ENCODE results near the gene EDA. TPM values are rescaled to one million over a fixed set of nuclear protein-coding genes. Genes with fewer than 3 reads are reported as not detected.

The EDA gene
- 1 to 10 TPM; 3.6 to 5.1 (median 3.9) TPM for total RNA-seq
- 1 to 10 TPM; 1.7 to 1.9 TPM for polyA plus RNA-seq

DNA sequence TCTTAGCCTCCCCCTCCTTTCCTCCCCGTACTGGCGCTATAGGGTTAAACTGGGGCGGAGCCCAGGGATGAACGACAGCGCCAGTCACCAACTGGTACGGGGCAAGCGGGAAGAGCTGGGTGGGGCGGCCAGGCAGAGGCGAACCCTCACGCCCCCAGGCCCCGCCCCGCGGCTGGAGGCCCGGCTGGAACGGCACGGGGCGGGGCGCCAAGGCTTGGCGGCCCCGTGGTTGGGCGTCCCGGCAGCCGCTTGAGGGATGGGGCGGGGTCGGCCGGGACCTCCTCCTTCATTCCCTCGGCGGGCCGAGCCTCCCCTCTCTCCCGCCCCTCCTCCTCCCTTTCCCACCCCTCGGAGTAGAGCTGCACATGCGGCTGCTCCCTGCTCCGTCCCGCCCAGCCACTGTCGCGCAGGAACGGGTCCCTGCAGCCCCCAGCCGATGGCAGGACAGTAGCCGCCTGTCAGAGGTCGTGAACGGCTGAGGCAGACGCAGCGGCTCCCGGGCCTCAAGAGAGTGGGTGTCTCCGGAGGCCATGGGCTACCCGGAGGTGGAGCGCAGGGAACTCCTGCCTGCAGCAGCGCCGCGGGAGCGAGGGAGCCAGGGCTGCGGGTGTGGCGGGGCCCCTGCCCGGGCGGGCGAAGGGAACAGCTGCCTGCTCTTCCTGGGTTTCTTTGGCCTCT is at the start of gene EDA:
Gene EDA, plus strand, starts transcription at position 335 of the 678 bp plus-strand sequence.
- TF ChIP-seq, protein P1, sequence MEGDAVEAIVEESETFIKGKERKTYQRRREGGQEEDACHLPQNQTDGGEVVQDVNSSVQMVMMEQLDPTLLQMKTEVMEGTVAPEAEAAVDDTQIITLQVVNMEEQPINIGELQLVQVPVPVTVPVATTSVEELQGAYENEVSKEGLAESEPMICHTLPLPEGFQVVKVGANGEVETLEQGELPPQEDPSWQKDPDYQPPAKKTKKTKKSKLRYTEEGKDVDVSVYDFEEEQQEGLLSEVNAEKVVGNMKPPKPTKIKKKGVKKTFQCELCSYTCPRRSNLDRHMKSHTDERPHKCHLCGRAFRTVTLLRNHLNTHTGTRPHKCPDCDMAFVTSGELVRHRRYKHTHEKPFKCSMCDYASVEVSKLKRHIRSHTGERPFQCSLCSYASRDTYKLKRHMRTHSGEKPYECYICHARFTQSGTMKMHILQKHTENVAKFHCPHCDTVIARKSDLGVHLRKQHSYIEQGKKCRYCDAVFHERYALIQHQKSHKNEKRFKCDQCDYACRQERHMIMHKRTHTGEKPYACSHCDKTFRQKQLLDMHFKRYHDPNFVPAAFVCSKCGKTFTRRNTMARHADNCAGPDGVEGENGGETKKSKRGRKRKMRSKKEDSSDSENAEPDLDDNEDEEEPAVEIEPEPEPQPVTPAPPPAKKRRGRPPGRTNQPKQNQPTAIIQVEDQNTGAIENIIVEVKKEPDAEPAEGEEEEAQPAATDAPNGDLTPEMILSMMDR (IDR thresholded peaks at IDR 0.05): no peak
- ATAC-seq (peak; percentile 95 to 98 (median 98)), DNase-seq (peak; percentile 79 to 92 (median 88)), FAIRE-seq (no peak)
- WGBS, 2 donors: 1 to 26% methylated on average over 39 to 56 of the region's 56 CpGs
- peak within 1 kb of the TSS; percentile 27 to 50 (median 40) for H3K4me3 ChIP-seq
- no peaks in the 10 kb centered on the region for H3K9me3 ChIP-seq
- intact Hi-C loops (cut with DNase I): no loop called here
- H3K27me3 ChIP-seq: no peaks in the 10 kb centered on the region
- no peaks in the 10 kb centered on the region for H3K36me3 ChIP-seq
- no peaks in the 10 kb centered on the region for H3K4me1 ChIP-seq
- no peak within 1 kb of the TSS for H3K27ac ChIP-seq

DNA sequence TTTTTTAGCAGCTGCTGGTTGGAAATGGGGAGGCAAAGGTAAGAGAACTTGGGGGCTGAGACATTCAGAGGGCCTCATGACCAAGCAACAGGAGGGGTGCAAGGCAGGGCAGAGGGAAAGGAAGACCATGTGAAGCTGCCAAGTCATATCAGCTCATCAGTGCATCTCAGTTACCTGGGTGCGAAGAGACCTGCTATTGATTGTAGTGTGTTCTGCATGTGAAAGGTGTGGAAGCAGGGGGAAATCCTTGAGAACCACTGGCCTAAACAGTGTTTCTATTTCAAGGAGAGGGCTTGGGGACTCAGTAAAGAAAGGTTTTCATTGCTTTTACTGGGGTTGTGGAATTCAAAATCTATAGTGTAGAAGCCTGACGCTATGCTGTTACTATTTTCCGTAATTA is 47.1 kb upstream of the EDA start:
- TF ChIP-seq, protein P1 (IDR thresholded peaks at IDR 0.05): no peak
- DNase-seq: no peak
- Histone ChIP-seq H3K4me3 (no peak overlapping the region), H3K9me3 (no peaks in the 10 kb centered on the region), H3K27me3 (peaks cover 0 to 10% (median 0%) of the 10 kb centered on the region in 4 donors), H3K4me1 (no peaks in the 10 kb centered on the region), H3K36me3 (no peaks in the 10 kb centered on the region), H3K27ac (no peak overlapping the region)
- 69 to 83% methylated on average over 3 of the region's 3 CpGs for WGBS, 2 donors
- no peak for ATAC-seq
- no peak for FAIRE-seq
- intact Hi-C loops (cut with DNase I): no loop called here

DNA sequence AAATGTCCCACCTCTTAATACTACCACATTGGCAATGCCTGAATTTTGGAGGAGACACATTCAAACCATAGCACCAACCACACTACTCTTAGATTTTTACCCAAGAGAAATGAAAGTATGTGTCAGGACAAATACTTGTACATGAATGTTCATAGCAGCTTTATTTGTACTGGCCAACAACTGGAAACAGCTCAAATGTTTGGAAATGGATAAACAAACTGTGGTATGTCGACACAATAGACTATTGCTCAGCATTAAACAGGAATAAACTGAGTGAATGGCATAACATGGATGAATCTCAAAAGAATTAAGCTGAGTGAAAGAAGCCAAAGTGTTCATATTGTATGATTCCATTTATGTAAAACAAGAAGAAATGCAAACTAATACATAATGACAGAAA is 18.5 kb upstream of the EDA start:
- no peaks in the 10 kb centered on the region for H3K4me1 ChIP-seq
- TF ChIP-seq, protein P1 (IDR thresholded peaks at IDR 0.05): no peak
- no peak overlapping the region for H3K4me3 ChIP-seq
- H3K36me3 ChIP-seq: no peaks in the 10 kb centered on the region
- no peak overlapping the region for H3K27ac ChIP-seq
- ATAC-seq (no peak), DNase-seq (no peak), FAIRE-seq (no peak)
- intact Hi-C loops (cut with DNase I): no loop called here
- WGBS, 2 donors: 43 to 66% methylated on average over 1 of the region's 1 CpG
- peaks cover 0 to 10% (median 0%) of the 10 kb centered on the region in 4 donors for H3K27me3 ChIP-seq
- H3K9me3 ChIP-seq: no peaks in the 10 kb centered on the region

DNA sequence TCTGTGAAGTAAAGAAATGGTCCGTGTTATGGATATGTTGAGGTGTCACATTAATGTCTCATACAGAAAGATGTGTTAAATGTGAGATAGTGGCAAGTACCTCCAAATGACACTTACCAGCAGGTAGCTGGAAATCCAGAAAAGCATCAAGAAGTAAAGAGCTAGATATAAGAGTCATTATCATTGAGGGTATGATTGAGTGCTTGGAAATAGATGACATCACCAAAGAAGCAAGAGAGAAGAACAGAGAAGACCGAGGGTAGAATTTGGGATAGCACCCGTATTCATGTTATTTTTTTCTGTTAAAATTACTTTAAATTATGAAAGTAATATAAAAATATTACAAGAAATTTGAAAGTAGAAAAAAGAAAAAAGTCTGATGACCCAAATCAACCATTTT is 15.7 kb upstream of the EDA start:
- H3K4me3 ChIP-seq: no peak overlapping the region
- H3K9me3 ChIP-seq: no peaks in the 10 kb centered on the region
- no peak for ATAC-seq
- H3K36me3 ChIP-seq: no peaks in the 10 kb centered on the region
- H3K27ac ChIP-seq: no peak overlapping the region
- no peak for DNase-seq
- H3K4me1 ChIP-seq: no peaks in the 10 kb centered on the region
- peaks cover 0 to 10% (median 0%) of the 10 kb centered on the region in 4 donors for H3K27me3 ChIP-seq
- peak; percentile 67 for FAIRE-seq
- intact Hi-C loops (cut with DNase I): no loop called here
- TF ChIP-seq, protein P1 (IDR thresholded peaks at IDR 0.05): no peak
- WGBS, 2 donors: 51 to 70% methylated on average over 3 of the region's 3 CpGs

DNA sequence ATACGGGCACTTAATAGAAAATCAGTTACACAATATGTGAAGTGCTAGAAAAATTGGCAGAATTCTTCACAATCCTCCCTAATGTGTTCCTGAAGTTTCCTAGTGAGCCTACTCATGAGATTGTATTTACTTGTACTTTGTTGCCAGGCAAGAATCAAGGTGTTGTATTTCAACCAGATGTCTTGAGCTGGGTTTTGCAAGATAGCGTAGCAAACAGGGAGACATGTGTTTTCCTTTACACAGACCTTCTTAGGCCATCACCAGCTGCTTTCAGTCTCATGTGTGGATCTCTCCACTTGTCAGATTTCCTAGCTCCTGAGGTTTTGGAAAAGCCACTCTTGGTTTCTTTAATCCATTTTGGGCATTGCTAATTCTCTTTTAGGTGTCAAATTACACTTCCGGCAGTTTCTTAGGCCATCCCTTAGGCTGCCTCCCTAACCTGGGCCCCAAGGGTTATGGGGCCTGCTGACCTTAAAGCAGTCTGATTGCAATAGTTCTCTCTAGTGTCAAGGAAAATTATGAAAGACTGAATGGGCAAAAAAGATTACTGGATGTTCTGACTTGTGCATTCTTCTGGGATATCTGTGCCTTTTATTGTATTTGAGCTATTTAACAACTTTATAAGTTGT is 12.2 kb upstream of the EDA start:
- DNase-seq: no peak
- FAIRE-seq: peak; percentile 56
- peak; percentile 36 to 63 (median 57) for ATAC-seq

More for the DNA sequence above, 12.2 kb upstream of the EDA start:
- no peak overlapping the region for H3K4me3 ChIP-seq
- TF ChIP-seq, protein P1 (IDR thresholded peaks at IDR 0.05): no peak
- intact Hi-C loops (cut with DNase I): no loop called here
- H3K4me1 ChIP-seq: no peaks in the 10 kb centered on the region
- H3K27ac ChIP-seq: no peak overlapping the region
- H3K36me3 ChIP-seq: no peaks in the 10 kb centered on the region
- no peaks in the 10 kb centered on the region for H3K9me3 ChIP-seq
- WGBS, 2 donors: 44 to 56% methylated on average over 3 of the region's 3 CpGs
- peaks cover 0 to 11% (median 2%) of the 10 kb centered on the region in 4 donors for H3K27me3 ChIP-seq
